Epithelial cell of esophagus (primary cell): Measurements from ENCODE around the gene IQGAP1.

Experiments used
- DNase-seq: peaks from one replicate; pipeline ENCODE4 v3.0.0; 2010; ENCODE audit warnings: low read depth
- H3K4me3 ChIP-seq: 2 replicates; pipeline ENCODE4 v1.5.1; 2011; ENCODE audit warnings: mild to moderate bottlenecking, low read length, control low read depth
- TF ChIP-seq, protein P1 (sequence below): IDR thresholded peaks from 2 replicates; pipeline ENCODE4 v1.5.1; 2011; ENCODE audit warnings: low read depth, mild to moderate bottlenecking, low read length, control low read depth, inconsistent platforms; ENCODE audit not compliant: insufficient read depth; ENCODE audit errors: missing control alignments

IQGAP1 gene

DNA sequence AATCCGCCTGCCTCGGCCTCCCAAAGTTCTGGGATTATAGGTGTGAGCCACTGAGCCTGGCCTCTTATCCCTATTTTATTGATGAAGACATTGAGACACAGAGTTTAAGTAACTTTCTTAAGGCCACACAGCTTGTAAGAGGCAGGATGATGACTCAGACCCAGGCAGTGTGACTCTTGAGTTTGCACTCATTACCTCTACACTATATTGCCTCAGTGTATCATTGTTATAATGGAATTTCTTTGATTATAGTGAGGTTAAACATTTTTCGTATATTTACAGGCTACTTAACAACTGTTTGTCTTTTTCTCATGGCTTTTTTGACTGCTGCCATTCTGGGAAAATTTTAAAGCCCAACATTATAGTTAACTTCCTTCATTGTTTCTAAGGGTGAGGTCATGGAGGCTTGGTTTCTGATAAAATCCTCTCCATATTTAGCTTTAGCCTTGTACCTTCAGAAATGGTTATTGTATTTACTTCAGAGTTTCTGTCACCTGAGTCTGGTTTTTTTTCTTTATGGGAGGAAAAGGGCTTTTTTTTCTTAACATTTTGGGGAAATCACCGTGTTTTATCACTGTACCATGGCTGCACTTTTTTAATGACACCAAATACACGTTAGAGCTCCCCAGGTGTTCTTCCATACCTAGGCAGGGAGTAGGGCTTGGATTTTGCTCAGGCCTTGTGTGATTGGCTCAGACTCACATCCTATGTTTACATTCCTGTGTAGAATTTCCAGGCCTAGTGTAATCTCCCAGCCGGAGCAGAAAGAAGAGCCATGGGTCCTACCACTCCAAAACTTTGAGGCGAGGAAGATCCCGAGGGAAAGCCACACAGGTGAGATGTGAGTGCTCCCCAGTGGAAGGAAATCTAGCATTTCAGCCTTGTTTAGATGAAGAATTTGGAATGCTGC is 29.7 kb upstream of the IQGAP1 start:
- H3K4me3 ChIP-seq, result no peak overlapping the region
- DNase-seq, result peak; percentile 71
- TF ChIP-seq, protein P1, sequence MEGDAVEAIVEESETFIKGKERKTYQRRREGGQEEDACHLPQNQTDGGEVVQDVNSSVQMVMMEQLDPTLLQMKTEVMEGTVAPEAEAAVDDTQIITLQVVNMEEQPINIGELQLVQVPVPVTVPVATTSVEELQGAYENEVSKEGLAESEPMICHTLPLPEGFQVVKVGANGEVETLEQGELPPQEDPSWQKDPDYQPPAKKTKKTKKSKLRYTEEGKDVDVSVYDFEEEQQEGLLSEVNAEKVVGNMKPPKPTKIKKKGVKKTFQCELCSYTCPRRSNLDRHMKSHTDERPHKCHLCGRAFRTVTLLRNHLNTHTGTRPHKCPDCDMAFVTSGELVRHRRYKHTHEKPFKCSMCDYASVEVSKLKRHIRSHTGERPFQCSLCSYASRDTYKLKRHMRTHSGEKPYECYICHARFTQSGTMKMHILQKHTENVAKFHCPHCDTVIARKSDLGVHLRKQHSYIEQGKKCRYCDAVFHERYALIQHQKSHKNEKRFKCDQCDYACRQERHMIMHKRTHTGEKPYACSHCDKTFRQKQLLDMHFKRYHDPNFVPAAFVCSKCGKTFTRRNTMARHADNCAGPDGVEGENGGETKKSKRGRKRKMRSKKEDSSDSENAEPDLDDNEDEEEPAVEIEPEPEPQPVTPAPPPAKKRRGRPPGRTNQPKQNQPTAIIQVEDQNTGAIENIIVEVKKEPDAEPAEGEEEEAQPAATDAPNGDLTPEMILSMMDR, result no peak

DNA sequence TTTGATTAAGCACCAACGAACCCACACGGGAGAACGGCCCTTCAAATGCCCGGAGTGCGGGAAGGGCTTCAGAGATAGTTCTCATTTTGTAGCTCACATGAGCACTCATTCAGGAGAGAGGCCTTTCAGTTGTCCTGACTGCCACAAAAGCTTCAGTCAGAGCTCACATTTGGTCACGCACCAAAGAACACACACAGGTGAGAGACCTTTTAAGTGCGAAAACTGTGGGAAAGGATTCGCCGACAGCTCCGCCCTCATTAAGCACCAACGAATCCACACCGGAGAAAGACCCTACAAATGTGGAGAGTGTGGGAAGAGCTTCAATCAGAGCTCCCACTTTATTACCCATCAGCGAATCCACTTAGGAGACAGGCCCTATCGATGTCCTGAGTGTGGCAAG is 27.3 kb upstream of the IQGAP1 start:
- DNase-seq, result no peak
- H3K4me3 ChIP-seq, result no peak overlapping the region
- TF ChIP-seq, protein P1, result no peak

- DNase-seq, result peak; percentile 72
- H3K4me3 ChIP-seq, result no peak overlapping the region
- TF ChIP-seq, protein P1, result no peak
Observed at GRCh38 chr15:90362936-90363212, 25.2 kb upstream of the IQGAP1 start.

DNA sequence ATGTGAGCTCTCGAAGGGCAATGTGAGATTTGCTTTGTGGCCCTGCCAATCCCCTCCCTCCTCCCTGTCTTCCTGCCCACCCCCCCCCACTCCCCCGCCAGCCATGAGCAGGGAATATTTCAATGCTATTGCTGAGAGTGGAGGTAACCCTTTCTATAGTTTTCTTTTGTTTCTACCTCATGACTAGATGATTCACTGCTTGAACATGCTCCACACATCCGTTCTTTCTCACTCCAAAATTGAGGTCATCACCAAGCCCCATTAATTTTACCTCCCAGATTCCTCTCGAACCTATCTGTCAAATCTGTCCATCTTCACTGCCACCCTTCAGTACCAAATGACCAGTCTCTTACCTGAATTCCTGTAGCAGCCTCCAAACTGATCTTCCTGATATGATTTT is 23.8 kb upstream of the IQGAP1 start:
- TF ChIP-seq, protein P1, result no peak
- DNase-seq, result peak; percentile 85
- no peak overlapping the region for H3K4me3 ChIP-seq

- TF ChIP-seq, protein P1, result no peak
- no peak overlapping the region for H3K4me3 ChIP-seq
- no peak for DNase-seq
Observed at GRCh38 chr15:90365414-90366055, 22.5 kb upstream of the IQGAP1 start.

GRCh38 chr15:90367576-90367975 is 20.5 kb upstream of the IQGAP1 start:
- no peak for DNase-seq
- TF ChIP-seq, protein P1, result no peak
- H3K4me3 ChIP-seq, result no peak overlapping the region

- no peak for DNase-seq
- TF ChIP-seq, protein P1, result no peak
- H3K4me3 ChIP-seq, result no peak overlapping the region
Observed at GRCh38 chr15:90375071-90375470, 13.0 kb upstream of the IQGAP1 start.
